HG02763 (cell line): Measurements from ENCODE around the gene SLC15A1.
"Not testable (repeated sequence)": the region's sequence is repeated elsewhere in the genome, so short reads cannot be mapped to it uniquely, and the experiment has no call there.

Source experiments
- ATAC-seq: cut with Tn5 transposase; IDR thresholded peaks from one replicate; pipeline ENCODE4 v1.9.1; 2021; ENCODE audit warnings: mild to moderate bottlenecking, moderate library complexity; ENCODE audit not compliant: unreplicated experiment

Gene SLC15A1

GRCh38 chr13:98755116-98755515, 2.6 kb upstream of the SLC15A1 start:
- ATAC-seq: no peak

DNA sequence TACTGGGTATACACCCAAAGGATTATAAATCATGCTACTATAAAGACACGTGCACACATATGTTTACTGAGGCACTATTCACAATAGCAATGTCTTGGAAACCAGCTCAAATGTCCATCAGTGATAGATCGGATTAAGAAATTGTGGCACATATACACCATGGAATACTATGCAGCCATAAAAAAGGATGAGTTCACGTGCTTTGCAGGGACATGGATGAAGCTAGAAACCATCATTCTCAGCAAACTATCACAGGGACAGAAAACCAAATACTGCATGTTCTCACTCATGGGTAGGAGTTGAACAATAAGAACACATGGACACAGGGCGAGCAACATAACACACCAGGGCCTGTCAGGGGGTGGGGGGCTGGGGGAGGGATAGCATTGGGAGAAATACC, 2.0 kb upstream of the SLC15A1 start:
- ATAC-seq: not testable (repeated sequence)

DNA sequence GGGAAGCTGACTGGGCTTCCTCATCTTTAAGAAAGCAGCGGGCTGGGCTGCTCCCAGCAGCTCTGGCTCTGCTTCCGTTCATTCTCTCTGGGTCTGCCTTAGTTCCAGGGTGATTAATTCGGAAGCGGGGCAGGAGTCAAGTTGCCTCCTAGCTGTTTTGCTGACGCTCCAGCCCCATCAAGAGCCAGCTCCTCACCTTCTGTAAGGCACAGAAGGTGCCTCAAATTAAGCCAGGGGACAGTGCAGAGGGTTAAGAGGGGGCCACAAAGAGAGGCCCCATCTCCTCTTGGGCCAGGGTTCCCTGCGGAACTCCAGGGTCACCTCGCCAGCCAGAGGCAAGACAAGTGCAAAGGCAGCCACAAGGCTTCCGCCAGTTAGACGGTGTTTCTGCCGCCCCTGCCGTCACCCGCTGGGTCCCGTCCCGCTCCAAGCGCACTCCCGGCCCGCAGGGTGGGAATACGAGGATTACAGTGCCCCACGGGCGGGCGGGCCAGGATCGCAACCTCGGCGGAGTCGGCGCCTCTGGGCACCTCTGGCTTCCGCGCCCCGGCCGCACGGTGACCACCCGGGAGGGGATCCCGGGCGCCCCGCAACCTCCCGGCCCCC, 508 bp downstream of the SLC15A1 start:
- ATAC-seq: no peak

DNA sequence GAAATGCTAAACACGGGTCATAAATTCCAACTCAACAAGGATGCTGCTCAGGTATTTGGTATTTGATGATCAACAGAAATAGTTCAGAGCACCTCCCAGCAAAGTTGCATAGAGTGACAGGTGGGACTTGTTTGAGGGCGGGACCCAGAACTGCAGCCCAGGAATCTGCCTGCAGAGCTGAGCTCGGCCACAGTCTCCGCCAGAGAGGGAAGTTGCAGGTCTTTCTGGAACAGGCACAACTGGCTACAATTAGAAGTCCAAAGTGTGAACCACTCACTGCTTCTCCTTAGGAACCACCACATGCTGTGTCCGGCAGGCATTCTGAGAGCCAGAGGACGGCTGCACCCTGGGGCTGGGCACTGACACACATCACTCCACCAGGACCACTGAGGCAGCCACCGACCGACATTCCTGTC, 1.1 kb downstream of the SLC15A1 start:
- no peak for ATAC-seq

GRCh38 chr13:98749501-98749900, 3.0 kb downstream of the SLC15A1 start:
- ATAC-seq: no peak

DNA sequence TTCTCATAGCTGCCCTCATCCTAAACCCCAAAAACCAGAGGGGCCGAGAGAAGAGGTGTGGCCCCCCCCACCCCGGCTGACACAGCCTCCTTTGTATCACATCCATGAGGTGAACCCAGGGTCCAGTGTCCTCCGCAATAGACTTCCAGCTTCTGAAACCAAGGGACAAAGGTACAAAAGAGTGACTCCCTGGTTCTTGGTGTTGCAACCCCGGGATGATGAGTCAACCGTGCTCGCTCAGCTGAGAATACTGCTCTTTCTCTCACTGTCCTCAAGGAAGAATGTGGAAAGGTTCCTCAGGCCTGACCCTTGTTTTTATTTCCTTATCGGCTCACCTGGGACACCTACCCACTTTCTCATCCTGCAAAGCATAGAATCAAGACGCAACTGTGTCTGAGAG, 5.5 kb downstream of the SLC15A1 start:
- ATAC-seq: no peak

GRCh38 chr13:98743377-98743776, 9.1 kb downstream of the SLC15A1 start:
- ATAC-seq: no peak

DNA sequence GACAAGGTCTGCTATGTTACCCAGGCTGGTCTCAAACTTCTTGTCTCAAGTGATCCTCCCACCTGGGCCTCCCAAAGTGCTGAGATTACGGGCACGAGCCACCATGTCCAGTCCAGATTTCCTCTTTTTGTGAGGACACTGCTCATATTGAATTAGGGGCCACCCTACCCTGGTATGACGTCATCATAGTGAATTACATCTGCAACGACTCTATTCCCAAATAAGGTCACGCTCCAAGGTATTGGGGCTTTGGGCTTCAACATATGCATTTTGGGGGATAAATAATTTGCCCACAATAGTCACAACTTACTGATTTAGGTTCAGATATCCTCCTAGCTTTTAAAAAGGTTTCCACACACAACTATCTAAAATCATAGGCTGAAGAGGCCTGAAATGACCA, 9.5 kb downstream of the SLC15A1 start:
- no peak for ATAC-seq

- no peak for ATAC-seq
Observed at GRCh38 chr13:98741741-98742435, 10.6 kb downstream of the SLC15A1 start.

DNA sequence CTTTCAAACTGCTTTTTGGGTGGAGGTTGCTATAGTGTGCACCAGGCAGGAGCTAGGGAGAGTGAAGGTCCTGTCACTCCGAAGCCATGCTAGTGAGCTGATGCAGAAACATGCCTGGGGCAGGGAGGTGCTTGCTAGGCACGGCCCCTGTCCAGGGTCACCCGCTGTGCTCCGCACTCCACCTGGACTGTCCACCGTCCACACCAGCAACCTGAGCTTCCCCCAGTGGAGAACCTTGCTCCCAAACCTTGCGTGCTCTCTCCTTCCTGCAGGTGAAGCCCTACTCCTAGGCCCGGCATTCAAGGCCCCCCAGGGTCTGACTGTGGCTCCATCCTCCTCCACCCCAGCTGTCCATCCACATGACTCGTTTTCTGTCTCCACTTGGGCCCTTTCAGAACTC, 12.3 kb downstream of the SLC15A1 start:
- ATAC-seq: no peak

- no peak for ATAC-seq
Observed at GRCh38 chr13:98738993-98739392, 13.5 kb downstream of the SLC15A1 start.

DNA sequence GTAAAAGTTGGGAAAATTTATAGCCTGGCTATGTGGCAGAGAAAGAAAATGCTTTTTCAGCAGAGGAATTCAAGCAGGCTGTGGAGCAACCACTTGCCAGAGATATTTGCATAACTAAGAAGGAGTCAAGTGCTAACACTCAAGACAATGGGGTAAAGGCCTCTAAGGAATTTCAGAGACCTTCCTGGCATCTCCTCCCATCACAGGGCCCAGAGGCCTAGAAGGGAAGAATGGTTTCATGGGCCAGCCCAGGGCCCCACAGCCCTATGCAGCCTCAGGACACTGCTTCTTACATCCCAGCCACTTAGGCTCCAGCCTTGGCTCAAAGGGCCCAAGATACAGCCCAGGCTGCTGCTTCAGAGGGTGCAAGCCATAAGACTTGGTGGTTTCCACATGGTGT, 14.3 kb downstream of the SLC15A1 start:
- ATAC-seq: no peak

DNA sequence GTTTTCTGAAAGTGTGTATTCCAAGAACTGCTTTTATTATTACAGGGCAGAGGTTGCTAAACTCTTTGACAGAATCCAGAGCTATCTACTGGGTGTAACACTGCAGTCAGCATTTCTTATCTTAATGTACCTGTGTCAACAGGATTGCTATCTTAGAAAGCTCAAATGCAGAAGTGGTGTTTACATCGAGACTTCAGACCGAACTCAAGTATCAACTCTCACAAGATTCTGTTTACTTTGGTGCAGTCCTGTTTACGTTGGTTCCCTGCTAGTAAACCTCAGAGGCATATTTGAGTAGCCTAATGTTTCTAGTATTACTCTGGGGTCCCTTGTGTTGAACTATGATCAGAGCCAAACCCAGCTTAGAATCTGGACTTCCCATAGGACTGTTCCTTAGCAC, 20.5 kb downstream of the SLC15A1 start:
- no peak for ATAC-seq

GRCh38 chr13:98731038-98731437, 21.4 kb downstream of the SLC15A1 start:
- ATAC-seq: no peak

- ATAC-seq: no peak
Observed at GRCh38 chr13:98730441-98730840, 22.0 kb downstream of the SLC15A1 start.

DNA sequence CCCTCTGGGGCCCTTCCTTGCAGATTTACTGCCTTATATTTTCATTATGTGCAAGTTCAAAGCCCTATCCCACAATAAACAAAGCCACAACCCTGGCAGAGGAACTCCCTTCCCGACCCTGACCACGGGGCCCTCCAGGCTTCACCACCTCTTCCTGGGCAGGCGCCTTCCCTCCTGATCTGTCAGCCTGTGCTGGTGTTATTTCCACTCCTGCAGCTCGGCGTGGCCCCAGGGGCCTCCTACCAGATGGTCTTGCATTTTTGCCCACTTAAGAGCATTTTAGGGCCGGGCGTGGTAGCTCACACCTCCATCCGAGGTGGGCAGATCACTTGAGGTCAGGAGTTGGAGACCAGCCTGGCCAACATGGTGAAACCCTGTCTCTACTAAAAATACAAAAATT, 22.8 kb downstream of the SLC15A1 start:
- ATAC-seq: no peak

DNA sequence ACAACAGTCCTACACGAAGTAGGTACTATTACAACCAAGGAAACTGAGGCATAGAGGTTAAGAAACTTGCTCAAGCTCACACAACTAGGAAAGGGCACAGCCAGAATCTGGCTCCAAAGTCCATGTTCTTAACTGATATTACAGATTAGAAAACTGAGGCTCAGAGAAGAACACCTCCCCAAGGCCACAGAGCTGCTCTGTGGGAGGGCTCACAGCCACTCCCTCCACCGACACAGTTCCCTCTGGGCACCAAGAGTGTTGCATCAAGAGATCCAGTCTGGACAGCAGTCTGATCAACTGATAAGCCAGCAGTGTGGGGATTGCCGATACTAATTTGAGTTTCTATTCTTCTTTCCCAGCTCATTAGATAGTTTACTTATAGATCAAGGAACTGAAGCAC, 29.5 kb downstream of the SLC15A1 start:
- no peak for ATAC-seq

- no peak for ATAC-seq
Observed at GRCh38 chr13:98721825-98722510, 30.5 kb downstream of the SLC15A1 start.

DNA sequence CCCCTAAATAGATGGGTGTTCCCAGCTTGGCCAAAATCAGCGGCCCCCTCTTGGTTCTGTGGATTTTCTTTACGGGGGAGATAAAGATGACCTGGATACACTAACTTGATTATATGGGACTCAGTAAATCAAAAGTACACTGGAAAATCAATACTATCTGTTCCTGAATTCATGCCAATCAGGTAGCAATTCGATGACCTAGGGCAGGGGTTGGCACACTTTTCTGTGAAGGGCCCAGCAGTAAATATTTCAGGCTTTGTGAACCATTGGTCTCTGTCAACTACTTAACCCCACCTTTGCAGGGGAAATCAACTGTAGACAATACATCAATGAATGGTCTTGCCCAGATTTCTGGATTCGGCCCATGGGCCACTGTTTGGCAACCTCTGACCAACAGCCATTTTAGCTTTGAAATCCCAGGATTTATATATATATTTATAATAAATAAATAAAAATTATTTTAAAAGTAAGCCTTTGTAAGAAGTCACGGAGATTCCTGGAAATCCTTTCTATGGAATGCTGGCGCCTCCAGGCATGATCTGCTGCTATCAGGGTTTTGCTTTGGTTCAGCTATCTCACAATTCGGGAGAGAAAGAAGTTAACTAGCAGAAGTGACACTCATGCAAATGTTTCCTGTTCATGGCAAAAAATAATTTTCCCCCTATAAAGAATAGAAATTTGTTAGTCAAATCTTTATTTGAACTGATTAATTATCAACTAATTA, 32.8 kb downstream of the SLC15A1 start:
- ATAC-seq: no peak

GRCh38 chr13:98717891-98718290, 34.6 kb downstream of the SLC15A1 start:
- ATAC-seq: no peak

- no peak for ATAC-seq
Observed at GRCh38 chr13:98717256-98717655, 35.2 kb downstream of the SLC15A1 start.

GRCh38 chr13:98710521-98710920, 42.0 kb downstream of the SLC15A1 start:
- ATAC-seq: no peak
